IgD-negative memory B cell (primary cell): Measurements from ENCODE around the gene KRT28. TPM values are rescaled to one million over a fixed set of nuclear protein-coding genes. Genes with fewer than 3 reads are reported as not detected.
"Not testable (repeated sequence)": the region's sequence is repeated elsewhere in the genome, so short reads cannot be mapped to it uniquely, and the experiment has no call there.

Experiments used
- H3K27ac Mint-ChIP-seq, 3 donors: one replicate each; pipeline ENCODE4 v1.8.0; 2020 to 2022; ENCODE audit warnings: mild to moderate bottlenecking in 3 of 3, mixed read lengths in 3 of 3, moderate library complexity in 1 of 3
- H3K27me3 Mint-ChIP-seq: one replicate; pipeline ENCODE4 v1.8.0; 2021; ENCODE audit warnings: mixed read lengths
- H3K36me3 Mint-ChIP-seq: one replicate; pipeline ENCODE4 v1.8.0; 2020; ENCODE audit warnings: mild to moderate bottlenecking, mixed read lengths
- H3K4me1 Mint-ChIP-seq, 3 donors: one replicate each; pipeline ENCODE4 v1.8.0; 2020 to 2022; ENCODE audit warnings: mixed read lengths in 3 of 3, mild to moderate bottlenecking in 1 of 3
- H3K4me3 Mint-ChIP-seq, 4 donors: one replicate each; pipeline ENCODE4 v1.8.0; 2020 to 2022; ENCODE audit warnings: mild to moderate bottlenecking in 4 of 4, mixed read lengths in 4 of 4, moderate library complexity in 3 of 4
- H3K9me3 Mint-ChIP-seq, 3 donors: one replicate each; pipeline ENCODE4 v1.8.0; 2020 to 2021; ENCODE audit warnings: mixed read lengths in 3 of 3, mild to moderate bottlenecking in 1 of 3
- polyA plus RNA-seq: library from polyadenylated mRNA; unstranded; fragments of 300-500 nt; fragmentation: Illumina TruSeq; gene quantifications from one replicate; pipeline ENCODE4 v1.2.3, GENCODE V29; 2021

KRT28 gene
- polyA plus RNA-seq, 1 donor from 2014 or later, result not detected

GRCh38 chr17:40824015-40824832, 24.5 kb upstream of the KRT28 start:
- H3K27me3 Mint-ChIP-seq, result peaks cover 1% of the 10 kb centered on the region
- H3K36me3 Mint-ChIP-seq, result peaks cover 6% of the 10 kb centered on the region
- H3K4me3 Mint-ChIP-seq, result no peak overlapping the region
- H3K9me3 Mint-ChIP-seq, result peaks cover 2 to 4% (median 2%) of the 10 kb centered on the region in 3 donors
- peaks cover 0 to 12% (median 11%) of the 10 kb centered on the region in 3 donors for H3K4me1 Mint-ChIP-seq
- no peak overlapping the region for H3K27ac Mint-ChIP-seq

- Mint-ChIP-seq H3K4me3 (peak within 1 kb of the TSS in 1 of 4 donors; percentile 63), H3K27me3 (peaks cover 1% of the 10 kb centered on the region)
Measured at GRCh38 chr17:40822132-40822812, 22.5 kb upstream of the KRT28 start, which contains the start of gene KRT10. TSS of gene KRT10 (minus strand) at chr17:40822614. CDS start at chr17:40822585, 29 bp downstream.

GRCh38 chr17:40821536-40821935, 21.8 kb upstream of the KRT28 start:
- H3K9me3 Mint-ChIP-seq, result peaks cover 2 to 4% (median 2%) of the 10 kb centered on the region in 3 donors
- no peaks in the 10 kb centered on the region for H3K27me3 Mint-ChIP-seq
- H3K27ac Mint-ChIP-seq, result no peak overlapping the region
- H3K4me1 Mint-ChIP-seq, result peaks cover 0 to 22% (median 14%) of the 10 kb centered on the region in 3 donors
- H3K4me3 Mint-ChIP-seq, result no peak overlapping the region
- H3K36me3 Mint-ChIP-seq, result peaks cover 10% of the 10 kb centered on the region

More at GRCh38 chr17:40822132-40822812, 22.5 kb upstream of the KRT28 start, which contains the start of gene KRT10:
- H3K9me3 Mint-ChIP-seq, result peaks cover 2 to 4% (median 2%) of the 10 kb centered on the region in 3 donors
- peaks cover 0 to 22% (median 17%) of the 10 kb centered on the region in 3 donors for H3K4me1 Mint-ChIP-seq
- H3K36me3 Mint-ChIP-seq, result peaks cover 6% of the 10 kb centered on the region
- H3K27ac Mint-ChIP-seq, result peak within 1 kb of the TSS in 1 of 3 donors; percentile 70

- Mint-ChIP-seq H3K4me1 (peaks cover 0 to 22% (median 14%) of the 10 kb centered on the region in 3 donors), H3K9me3 (peaks cover 2 to 4% (median 2%) of the 10 kb centered on the region in 3 donors), H3K27me3 (no peaks in the 10 kb centered on the region), H3K36me3 (peaks cover 9% of the 10 kb centered on the region), H3K4me3 (peak overlapping the region in 3 of 4 donors; percentile 49 to 97 (median 51)), H3K27ac (peak overlapping the region in 1 of 3 donors; percentile 84)
Measured at GRCh38 chr17:40820228-40820838, 20.6 kb upstream of the KRT28 start.

- peaks cover 2 to 5% (median 4%) of the 10 kb centered on the region in 3 donors for H3K9me3 Mint-ChIP-seq
- peak overlapping the region; percentile 78 to 97 (median 90) for H3K4me3 Mint-ChIP-seq
- peak overlapping the region in 1 of 3 donors; percentile 84 for H3K27ac Mint-ChIP-seq
- peaks cover 0 to 22% (median 14%) of the 10 kb centered on the region in 3 donors for H3K4me1 Mint-ChIP-seq
- peaks cover 3% of the 10 kb centered on the region for H3K27me3 Mint-ChIP-seq
- peaks cover 9% of the 10 kb centered on the region for H3K36me3 Mint-ChIP-seq
Measured at GRCh38 chr17:40819528-40820125, 19.9 kb upstream of the KRT28 start.

GRCh38 chr17:40818733-40819527, 19.2 kb upstream of the KRT28 start:
- Mint-ChIP-seq H3K9me3 (peaks cover 2 to 5% (median 4%) of the 10 kb centered on the region in 3 donors), H3K4me1 (peaks cover 0 to 17% (median 12%) of the 10 kb centered on the region in 3 donors), H3K4me3 (peak overlapping the region; percentile 92 to 97 (median 95)), H3K27ac (peak overlapping the region; percentile 84 to 97 (median 97)), H3K36me3 (peaks cover 9% of the 10 kb centered on the region), H3K27me3 (peaks cover 3% of the 10 kb centered on the region)

- Mint-ChIP-seq H3K4me3 (peak overlapping the region; percentile 92 to 97 (median 95)), H3K27ac (peak overlapping the region; percentile 80 to 97 (median 97)), H3K36me3 (peaks cover 9% of the 10 kb centered on the region), H3K27me3 (peaks cover 6% of the 10 kb centered on the region), H3K4me1 (peaks cover 0 to 17% (median 12%) of the 10 kb centered on the region in 3 donors), H3K9me3 (peaks cover 2 to 5% (median 4%) of the 10 kb centered on the region in 3 donors)
Measured at GRCh38 chr17:40818343-40818732, 18.6 kb upstream of the KRT28 start.

- Mint-ChIP-seq H3K4me1 (peaks cover 0 to 15% (median 12%) of the 10 kb centered on the region in 3 donors), H3K9me3 (peaks cover 2 to 7% (median 4%) of the 10 kb centered on the region in 3 donors), H3K4me3 (peak overlapping the region; percentile 34 to 96 (median 72)), H3K36me3 (peaks cover 9% of the 10 kb centered on the region), H3K27me3 (peaks cover 14% of the 10 kb centered on the region), H3K27ac (peak overlapping the region in 1 of 3 donors; percentile 19)
Measured at GRCh38 chr17:40817103-40817682, 17.4 kb upstream of the KRT28 start.

GRCh38 chr17:40816569-40816968, 16.8 kb upstream of the KRT28 start:
- peaks cover 18% of the 10 kb centered on the region for H3K27me3 Mint-ChIP-seq
- peaks cover 2 to 7% (median 4%) of the 10 kb centered on the region in 3 donors for H3K9me3 Mint-ChIP-seq
- H3K27ac Mint-ChIP-seq, result peak overlapping the region in 2 of 3 donors; percentile 19 to 46
- peaks cover 0 to 15% (median 12%) of the 10 kb centered on the region in 3 donors for H3K4me1 Mint-ChIP-seq
- peak overlapping the region in 1 of 4 donors; percentile 67 for H3K4me3 Mint-ChIP-seq
- peaks cover 9% of the 10 kb centered on the region for H3K36me3 Mint-ChIP-seq

- H3K27ac Mint-ChIP-seq, result no peak overlapping the region
- H3K4me3 Mint-ChIP-seq, result peak overlapping the region in 1 of 4 donors; percentile 13
- H3K36me3 Mint-ChIP-seq, result peaks cover 9% of the 10 kb centered on the region
- peaks cover 2 to 6% (median 4%) of the 10 kb centered on the region in 3 donors for H3K9me3 Mint-ChIP-seq
- H3K4me1 Mint-ChIP-seq, result peaks cover 0 to 15% (median 10%) of the 10 kb centered on the region in 3 donors
- peaks cover 23% of the 10 kb centered on the region for H3K27me3 Mint-ChIP-seq
Measured at GRCh38 chr17:40815381-40815780, 15.6 kb upstream of the KRT28 start.

GRCh38 chr17:40814657-40815056, 14.9 kb upstream of the KRT28 start:
- not testable (repeated sequence) for H3K9me3 Mint-ChIP-seq, H3K36me3 Mint-ChIP-seq, H3K27ac Mint-ChIP-seq
- Mint-ChIP-seq H3K4me1 (peaks cover 0 to 13% (median 7%) of the 10 kb centered on the region in 3 donors), H3K4me3 (peak overlapping the region in 1 of 4 donors; percentile 43), H3K27me3 (peaks cover 29% of the 10 kb centered on the region)

- Mint-ChIP-seq H3K4me1 (peaks cover 0 to 8% (median 7%) of the 10 kb centered on the region in 3 donors), H3K27me3 (peaks cover 35% of the 10 kb centered on the region), H3K27ac (no peak overlapping the region), H3K9me3 (peaks cover 0 to 8% (median 0%) of the 10 kb centered on the region in 3 donors), H3K36me3 (peaks cover 9% of the 10 kb centered on the region), H3K4me3 (peak overlapping the region in 1 of 4 donors; percentile 3)
Measured at GRCh38 chr17:40813804-40814203, 14.0 kb upstream of the KRT28 start.

- Mint-ChIP-seq H3K27me3 (peaks cover 41% of the 10 kb centered on the region), H3K36me3 (peaks cover 9% of the 10 kb centered on the region), H3K27ac (no peak overlapping the region), H3K4me1 (peaks cover 0 to 3% (median 2%) of the 10 kb centered on the region in 3 donors), H3K4me3 (no peak overlapping the region), H3K9me3 (peaks cover 0 to 8% (median 0%) of the 10 kb centered on the region in 3 donors)
Measured at GRCh38 chr17:40812639-40813038, 12.9 kb upstream of the KRT28 start.
